ENCODE results near the gene SNAP91. TPM values are rescaled to one million over a fixed set of nuclear protein-coding genes. Genes with fewer than 3 reads are reported as not detected.

SNAP91 gene
- total and polyA plus RNA-seq, 2 of the 8 experiments (the other 6 are each of a cell fraction or from before 2014, with no cell fraction given), result 1.3 to 1.5 TPM

- 91% methylated on average over 7 of the region's 7 CpGs; no CpG with 5 or more reads in 1 of the 2 experiments for WGBS, 2 experiments (ENCODE audit: extremely low coverage in 1 of 2, insufficient coverage in 1 of 2, insufficient read length in 1 of 2, insufficient replicate concordance in 2 of 2, low coverage in 1 of 2, low lambda C conversion rate in 2 of 2, missing lambda C conversion rate in 1 of 2)
- ChIA-PET POLR2A (ENCODE audit: partially characterized antibody) (interaction anchor here (0.9 kb wide), 1 partner anchor 217 kb away, joined by 3 read pairs; the partner anchor contains the start of gene RIPPLY2), CTCF (ENCODE audit: partially characterized antibody) (interaction anchor here (1.7 to 2.4 kb wide), 2 partner anchors 9 to 21 kb away, joined by 5 to 12 read pairs; no protein-coding TSS in a partner anchor)
- Histone ChIP-seq H2BK20ac (ENCODE audit: low read length) (no peak overlapping the region), H2BK15ac (ENCODE audit: low read length) (no peak overlapping the region), H3K36me3 (ENCODE audit: control insufficient read depth in 2 of 4, insufficient read depth in 4 of 4, low read length in 3 of 4) (no peaks in the 10 kb centered on the region), H2AFZ (ENCODE audit: low read length) (no peak overlapping the region), H2AK5ac (ENCODE audit: low read depth, low read length) (no peak overlapping the region), H3K4me2 (ENCODE audit: insufficient read depth in 1 of 2, low read depth in 2 of 2, low read length in 2 of 2) (no peak overlapping the region), H3K23ac (ENCODE audit: insufficient read length) (no peak overlapping the region), H3K27ac (ENCODE audit: low read depth, low read length) (no peak overlapping the region), H4K5ac (ENCODE audit: insufficient read length, low read depth, low read length) (no peak overlapping the region), H3K9ac (replicated peaks in 1 of 4; ENCODE audit: extremely low read depth in 1 of 4, low read depth in 3 of 4, low read length in 3 of 4) (no peak overlapping the region), H3K56ac (replicated peaks; ENCODE audit: insufficient read length, low read depth, low read length) (no peak overlapping the region), H3K14ac (ENCODE audit: insufficient read length) (no peak overlapping the region), H3K79me1 (ENCODE audit: low read depth, low read length) (no peaks in the 10 kb centered on the region), H3K4me1 (replicated peaks in 1 of 4; ENCODE audit: control insufficient read depth in 3 of 4, insufficient read depth in 4 of 4, low read length in 3 of 4) (no peaks in the 10 kb centered on the region), H3K18ac (ENCODE audit: extremely low read depth, low read length) (no peak overlapping the region), H4K20me1 (replicated peaks in 1 of 2; ENCODE audit: control insufficient read depth in 1 of 2, insufficient read depth in 2 of 2, low read length in 2 of 2) (no peaks in the 10 kb centered on the region), H3K4me3 (ENCODE audit: extremely low read depth in 1 of 4, insufficient read depth in 2 of 4, low read depth in 3 of 4, low read length in 4 of 4) (no peak overlapping the region), H3K27me3 (replicated peaks in 1 of 4; ENCODE audit: control insufficient read depth in 3 of 4, extremely low read depth in 1 of 4, insufficient read depth in 3 of 4, low read length in 3 of 4) (no peaks in the 10 kb centered on the region), H2BK12ac (ENCODE audit: low read depth, low read length) (no peak overlapping the region), H3K23me2 (ENCODE audit: low read depth, low read length) (no peaks in the 10 kb centered on the region), H2BK5ac (ENCODE audit: low read depth, low read length) (no peak overlapping the region), H2BK120ac (replicated peaks; ENCODE audit: low read depth, low read length) (no peak overlapping the region), H3K79me2 (ENCODE audit: control insufficient read depth in 1 of 2, insufficient read depth in 2 of 2, low read length in 2 of 2) (no peaks in the 10 kb centered on the region), H3K4ac (replicated peaks; ENCODE audit: insufficient read length, low read depth, low read length) (no peak overlapping the region), H3K9me3 (ENCODE audit: insufficient read depth in 2 of 2, low read depth in 1 of 2, low read length in 1 of 2) (no peaks in the 10 kb centered on the region), H4K8ac (ENCODE audit: extremely low read depth, insufficient read depth, low read length) (no peak overlapping the region), H4K91ac (replicated peaks; ENCODE audit: insufficient read length, low read length) (no peak overlapping the region)
- no peak for DNase-seq (ENCODE audit: low read depth in 1 of 2, low spot score in 2 of 2)
- FAIRE-seq, result no peak
- TF ChIP-seq RFX5 (IDR thresholded peaks at IDR 0.05; ENCODE audit: borderline replicate concordance, low read depth, low read length), result no peak
- TF ChIP-seq, protein P1, sequence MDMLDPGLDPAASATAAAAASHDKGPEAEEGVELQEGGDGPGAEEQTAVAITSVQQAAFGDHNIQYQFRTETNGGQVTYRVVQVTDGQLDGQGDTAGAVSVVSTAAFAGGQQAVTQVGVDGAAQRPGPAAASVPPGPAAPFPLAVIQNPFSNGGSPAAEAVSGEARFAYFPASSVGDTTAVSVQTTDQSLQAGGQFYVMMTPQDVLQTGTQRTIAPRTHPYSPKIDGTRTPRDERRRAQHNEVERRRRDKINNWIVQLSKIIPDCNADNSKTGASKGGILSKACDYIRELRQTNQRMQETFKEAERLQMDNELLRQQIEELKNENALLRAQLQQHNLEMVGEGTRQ (IDR thresholded peaks at IDR 0.05; ENCODE audit: low read length), result no peak
- no peak for TF ChIP-seq NANOG (IDR thresholded peaks at IDR 0.05; ENCODE audit: insufficient read depth, low read depth, low read length, poor library complexity, severe bottlenecking)
- TF ChIP-seq SIX5 (IDR thresholded peaks at IDR 0.05; ENCODE audit: low read depth, low read length), result no peak
- no peak for TF ChIP-seq TCF12 (IDR thresholded peaks at IDR 0.05; ENCODE audit: low read depth, low read length)
- no peak for TF ChIP-seq BRCA1 (IDR thresholded peaks at IDR 0.05; ENCODE audit: low read depth, low read length)
- TF ChIP-seq PHF8 (conservative IDR thresholded peaks at IDR 0.05; ENCODE audit: low read depth, low read length), result no peak
- TF ChIP-seq SRF (IDR thresholded peaks at IDR 0.05; ENCODE audit: low read depth, low read length), result no peak
- TF ChIP-seq CHD2 (IDR thresholded peaks at IDR 0.05; ENCODE audit: low read length), result no peak
- TF ChIP-seq JUND (IDR thresholded peaks at IDR 0.05; ENCODE audit: low read length), result no peak
- TF ChIP-seq CBX8 (IDR thresholded peaks at IDR 0.05; ENCODE audit: borderline replicate concordance, low read depth, low read length), result no peak
- TF ChIP-seq RBBP5 (IDR thresholded peaks at IDR 0.05; ENCODE audit: borderline replicate concordance, low read depth, low read length), result no peak
- no peak for TF ChIP-seq YY1 (IDR thresholded peaks at IDR 0.05; ENCODE audit: low read depth, low read length)
- no peak for TF ChIP-seq POLR2A (IDR thresholded peaks at IDR 0.05; ENCODE audit: control extremely low read depth in 1 of 2, low read depth in 2 of 2, low read length in 2 of 2)
- no peak for TF ChIP-seq EZH2 (IDR thresholded peaks at IDR 0.05; ENCODE audit: low read depth, low read length, severe bottlenecking)
Observed at GRCh38 chr6:83636800-83637199, 72.1 kb downstream of the SNAP91 start.
